Esophagus muscularis mucosa (tissue), 4 donors: ENCODE measurements around the gene HOOK2. TPM values are rescaled to one million over a fixed set of nuclear protein-coding genes. Genes with fewer than 3 reads are reported as not detected.
"Not testable (repeated sequence)": the region's sequence is repeated elsewhere in the genome, so short reads cannot be mapped to it uniquely, and the experiment has no call there.

Source experiments
- DNase-seq: peaks from one replicate; pipeline ENCODE4 v3.0.0-alpha.2; 2017; ENCODE audit errors: extremely low spot score
- H3K27ac ChIP-seq, 4 donors: fragments of 200-600 bp; sonication (generic); replicated peaks in 1 of 4; 1 replicate in 3 of 4; 2 replicates in 1 of 4; pipeline ENCODE4 v1.5.1; 2016 to 2019; ENCODE audit warnings: mild to moderate bottlenecking in 1 of 4
- H3K27me3 ChIP-seq, 4 donors: fragments of 200-600 bp; sonication (generic); one replicate each; pipeline versions ENCODE4 v1.5.1 to v1.6.0; 2016 to 2019
- H3K36me3 ChIP-seq, 4 donors: fragments of 200-600 bp; sonication (generic); one replicate each; pipeline ENCODE4 v1.5.1; 2016 to 2019
- H3K4me1 ChIP-seq, 4 donors: fragments of 200-600 bp; sonication (generic); one replicate each; pipeline ENCODE4 v1.5.1; 2016 to 2019
- H3K4me3 ChIP-seq, 4 donors: fragments of 200-600 bp; sonication (generic); 1 replicate in 2 of 4; 2 replicates in 2 of 4; pipeline ENCODE4 v1.5.1; 2016 to 2019; ENCODE audit warnings: mild to moderate bottlenecking in 4 of 4, moderate library complexity in 1 of 4
- H3K9me3 ChIP-seq, 4 donors: fragments of 200-600 bp; sonication (generic); 1 replicate in 3 of 4; 2 replicates in 1 of 4; pipeline ENCODE4 v1.5.1; 2016 to 2019
- CTCF ChIP-seq, 3 experiments: fragments of 200-600 bp in 2 of 3; fragments of 450-650 bp in 1 of 3; sonication (generic) in 2 of 3; IDR thresholded peaks; one replicate each; pipeline ENCODE4 v1.5.1; 2017 to 2019; ENCODE audit warnings: antibody characterized with exemption in 3 of 3, mild to moderate bottlenecking in 2 of 3, moderate library complexity in 1 of 3
- EP300 ChIP-seq: sonication (generic); formaldehyde crosslinking; IDR thresholded peaks from one replicate; pipeline ENCODE4 v1.6.1; 2017; ENCODE audit warnings: antibody characterized with exemption
- POLR2A ChIP-seq: fragments of 450-650 bp; IDR thresholded peaks from one replicate; pipeline ENCODE4 v1.6.1; 2017; ENCODE audit warnings: antibody characterized with exemption, moderate library complexity, mild to moderate bottlenecking, low read depth
- POLR2AphosphoS5 ChIP-seq, 2 donors: sonication (generic); formaldehyde crosslinking; IDR thresholded peaks; one replicate each; pipeline ENCODE4 v1.6.1; 2017; ENCODE audit warnings: antibody characterized with exemption in 2 of 2
- WGBS: methylation state at CpG from one replicate; pipeline ENCODE4 v1.1.5; 2018; 5-methylcytosine and 5-hydroxymethylcytosine counted together
- intact Hi-C: fragments of 100-400 bp; cut with DNase I; formaldehyde crosslinking; loops from one replicate; pipeline ENCODE4 v1.15.1; 2023
- total RNA-seq, 4 donors: library from RNA; depleted of rRNA; stranded (reverse); fragments of >200 nt; gene quantifications; one replicate each; pipeline versions ENCODE4 v1.1.0 to v1.2.1, GENCODE V29; 2016

HOOK2 gene
- total RNA-seq, 4 donors from 2014 or later: 7.1 to 17.0 (median 12.6) TPM

- peaks cover 22 to 33% (median 28%) of the 10 kb centered on the region in 4 donors for H3K36me3 ChIP-seq
- H3K4me3 ChIP-seq: peak overlapping the region; percentile 88 to 98 (median 91)
- intact Hi-C loops: loop anchor here (5.0 kb wide), 1 partner anchor 49 kb away; no protein-coding TSS in a partner anchor
- H3K27ac ChIP-seq: peak overlapping the region; percentile 97 to 99 (median 98)
- H3K4me1 ChIP-seq: peaks cover 46 to 64% (median 61%) of the 10 kb centered on the region in 4 donors
- peak in 1 of 2 donors; percentile 8 for TF ChIP-seq POLR2AphosphoS5 (IDR thresholded peaks at IDR 0.05)
- no peak for TF ChIP-seq EP300
- no peak for TF ChIP-seq CTCF (IDR thresholded peaks at IDR 0.05)
- no peak for TF ChIP-seq POLR2A
- no peaks in the 10 kb centered on the region for H3K27me3 ChIP-seq
- H3K9me3 ChIP-seq: no peaks in the 10 kb centered on the region
- no peak for DNase-seq
- WGBS: 2% methylated on average over 18 of the region's 59 CpGs
These were observed 54.3 kb downstream of the HOOK2 start for GRCh38 chr19:12720851-12721655.

- Histone ChIP-seq H3K4me3 (peak overlapping the region; percentile 88 to 98 (median 91)), H3K4me1 (peaks cover 46 to 64% (median 61%) of the 10 kb centered on the region in 4 donors), H3K27ac (peak overlapping the region; percentile 97 to 99 (median 98)), H3K27me3 (no peaks in the 10 kb centered on the region), H3K9me3 (no peaks in the 10 kb centered on the region), H3K36me3 (peaks cover 27 to 41% (median 36%) of the 10 kb centered on the region in 4 donors)
- whole genome bisulfite sequencing: 71% methylated on average over 10 of the region's 10 CpGs
- no peak for TF ChIP-seq EP300
- no peak for TF ChIP-seq POLR2A
- no peak for TF ChIP-seq POLR2AphosphoS5 (IDR thresholded peaks at IDR 0.05)
- no peak for TF ChIP-seq CTCF (IDR thresholded peaks at IDR 0.05)
- DNase-seq: no peak
- intact Hi-C loops: loop anchor here (5.0 kb wide), 1 partner anchor 48 kb away; no protein-coding TSS in a partner anchor
These were observed 55.1 kb downstream of the HOOK2 start for GRCh38 chr19:12720296-12720695.

GRCh38 chr19:12715929-12716328 is 59.4 kb downstream of the HOOK2 start:
- H3K27ac ChIP-seq: peak overlapping the region in 1 of 4 donors; percentile 13
- H3K4me3 ChIP-seq: no peak overlapping the region
- no peaks in the 10 kb centered on the region for H3K9me3 ChIP-seq
- intact Hi-C loops: no loop called here
- TF ChIP-seq POLR2A: no peak
- no peak for TF ChIP-seq EP300
- no peak for TF ChIP-seq CTCF (IDR thresholded peaks at IDR 0.05)
- TF ChIP-seq POLR2AphosphoS5 (IDR thresholded peaks at IDR 0.05): no peak
- 97% methylated on average over 3 of the region's 3 CpGs for WGBS
- H3K27me3 ChIP-seq: no peaks in the 10 kb centered on the region
- peaks cover 62 to 82% (median 76%) of the 10 kb centered on the region in 4 donors for H3K36me3 ChIP-seq
- no peak for DNase-seq
- peaks cover 20 to 38% (median 36%) of the 10 kb centered on the region in 4 donors for H3K4me1 ChIP-seq

GRCh38 chr19:12715102-12715501 is 60.2 kb downstream of the HOOK2 start:
- H3K27me3 ChIP-seq: no peaks in the 10 kb centered on the region
- no peak overlapping the region for H3K4me3 ChIP-seq
- intact Hi-C loops: no loop called here
- H3K36me3 ChIP-seq: peaks cover 70 to 90% (median 84%) of the 10 kb centered on the region in 4 donors
- no peak for DNase-seq
- no peaks in the 10 kb centered on the region for H3K9me3 ChIP-seq
- no peak overlapping the region for H3K27ac ChIP-seq
- no peak for TF ChIP-seq POLR2A
- no peak for TF ChIP-seq POLR2AphosphoS5 (IDR thresholded peaks at IDR 0.05)
- TF ChIP-seq EP300: no peak
- TF ChIP-seq CTCF (IDR thresholded peaks at IDR 0.05): no peak
- WGBS: 90% methylated on average over 6 of the region's 15 CpGs
- H3K4me1 ChIP-seq: peaks cover 12 to 30% (median 28%) of the 10 kb centered on the region in 4 donors

GRCh38 chr19:12713304-12713703 is 62.0 kb downstream of the HOOK2 start:
- H3K9me3 ChIP-seq, H3K27me3 ChIP-seq, H3K27ac ChIP-seq, DNase-seq, H3K4me3 ChIP-seq, intact Hi-C loops: not testable (repeated sequence)
- H3K4me1 ChIP-seq: peaks cover 0 to 12% (median 11%) of the 10 kb centered on the region in 4 donors
- H3K36me3 ChIP-seq: peaks cover 83 to 98% (median 92%) of the 10 kb centered on the region in 4 donors
- 94% methylated on average over 9 of the region's 9 CpGs for WGBS
